Cardiac atrium fibroblast (primary cell): ENCODE results near the gene GRIA1. TPM values are rescaled to one million over a fixed set of nuclear protein-coding genes. Genes with fewer than 3 reads are reported as not detected.

Experiments
- total RNA-seq: library from RNA; depleted of rRNA; stranded (reverse); fragments of >200 nt; gene quantifications from 2 replicates; pipeline ENCODE4 v1.2.3, GENCODE V29; 2015

Gene GRIA1
- 1.3 TPM in 1 of 2 replicates, not detected in the other for total RNA-seq

DNA sequence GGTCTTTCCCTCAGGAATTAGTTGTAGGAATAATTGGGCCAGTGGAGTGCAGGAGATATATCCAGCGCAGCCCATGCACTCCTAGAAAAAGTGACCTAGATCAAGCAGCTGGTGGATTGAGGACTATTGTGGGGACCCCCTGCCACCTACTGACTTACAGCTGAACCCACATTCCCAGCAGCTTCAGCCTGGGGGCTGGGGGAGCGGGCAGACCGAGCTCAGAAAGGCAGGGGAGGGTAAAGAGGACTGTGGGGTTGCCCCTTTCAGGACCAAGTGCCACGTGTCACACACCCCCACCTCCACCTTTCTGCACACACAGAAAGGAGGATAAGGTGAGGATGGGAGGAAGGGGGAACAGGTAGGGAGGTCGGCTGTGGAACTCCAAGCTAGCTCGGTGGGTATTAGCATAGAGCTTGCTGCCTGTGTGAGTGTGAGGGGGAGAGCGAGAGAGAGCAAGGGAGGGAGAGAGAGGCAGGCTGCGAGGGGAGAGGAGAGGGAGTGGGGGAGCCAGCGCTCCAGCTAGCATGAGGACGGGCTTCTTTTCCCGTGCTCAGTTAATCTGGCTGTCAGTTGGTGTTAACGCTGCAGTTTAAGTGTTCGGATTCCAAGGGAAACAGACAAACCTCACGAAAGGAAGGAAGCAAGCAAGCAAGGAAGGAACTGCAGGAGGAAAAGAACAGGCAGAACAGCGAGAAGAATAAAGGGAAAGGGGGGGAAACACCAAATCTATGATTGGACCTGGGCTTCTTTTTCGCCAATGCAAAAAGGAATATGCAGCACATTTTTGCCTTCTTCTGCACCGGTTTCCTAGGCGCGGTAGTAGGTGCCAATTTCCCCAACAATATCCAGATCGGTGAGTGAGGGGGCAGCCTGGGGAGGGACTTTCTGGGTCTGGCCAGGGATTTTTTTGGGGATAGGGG lies at the start of gene GRIA1:
Gene GRIA1 (plus strand): TSS at position 553 of the 920 bp plus-strand sequence.

